Right lobe of liver (tissue), 4 donors: ENCODE results near the gene DIP2C.

Source experiments
- POLR2A ChIP-seq: fragments of 450-650 bp; IDR thresholded peaks from one replicate; pipeline ENCODE4 v1.6.1; 2017; ENCODE audit warnings: antibody characterized with exemption, mild to moderate bottlenecking
- TF ChIP-seq, protein P1 (sequence below), 4 donors: fragments of 200-600 bp in 3 of 4; fragments of 450-650 bp in 1 of 4; IDR thresholded peaks; one replicate each; pipeline versions ENCODE4 v1.5.1 to v1.8.0; 2016 to 2022; ENCODE audit warnings: antibody characterized with exemption in 4 of 4, mild to moderate bottlenecking in 2 of 4
- donor health status: DM: no; HTN: no; CAD: no.
- donor health status: DM: no; HTN: no; CAD: no.
- donor health status: DM: no; HTN: yes; CAD: no.

DNA sequence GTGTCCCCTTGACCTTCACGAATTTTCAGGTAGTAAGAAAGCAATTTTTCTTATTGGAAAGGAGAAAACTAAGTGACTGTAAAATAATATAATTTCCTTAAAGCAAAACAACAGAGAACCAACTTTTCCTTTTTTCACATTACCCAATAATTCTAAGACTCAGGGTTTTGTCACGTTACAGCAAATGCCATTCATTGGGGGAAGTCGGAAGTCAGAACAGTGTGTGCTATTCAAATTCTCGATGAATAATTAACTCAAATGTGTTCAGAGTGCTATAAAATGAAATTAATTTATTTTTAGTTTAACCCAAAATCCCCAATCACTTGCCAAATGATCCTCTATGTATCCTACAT lies 40.0 kb downstream of the DIP2C start:
- TF ChIP-seq POLR2A = no peak
- TF ChIP-seq, protein P1, sequence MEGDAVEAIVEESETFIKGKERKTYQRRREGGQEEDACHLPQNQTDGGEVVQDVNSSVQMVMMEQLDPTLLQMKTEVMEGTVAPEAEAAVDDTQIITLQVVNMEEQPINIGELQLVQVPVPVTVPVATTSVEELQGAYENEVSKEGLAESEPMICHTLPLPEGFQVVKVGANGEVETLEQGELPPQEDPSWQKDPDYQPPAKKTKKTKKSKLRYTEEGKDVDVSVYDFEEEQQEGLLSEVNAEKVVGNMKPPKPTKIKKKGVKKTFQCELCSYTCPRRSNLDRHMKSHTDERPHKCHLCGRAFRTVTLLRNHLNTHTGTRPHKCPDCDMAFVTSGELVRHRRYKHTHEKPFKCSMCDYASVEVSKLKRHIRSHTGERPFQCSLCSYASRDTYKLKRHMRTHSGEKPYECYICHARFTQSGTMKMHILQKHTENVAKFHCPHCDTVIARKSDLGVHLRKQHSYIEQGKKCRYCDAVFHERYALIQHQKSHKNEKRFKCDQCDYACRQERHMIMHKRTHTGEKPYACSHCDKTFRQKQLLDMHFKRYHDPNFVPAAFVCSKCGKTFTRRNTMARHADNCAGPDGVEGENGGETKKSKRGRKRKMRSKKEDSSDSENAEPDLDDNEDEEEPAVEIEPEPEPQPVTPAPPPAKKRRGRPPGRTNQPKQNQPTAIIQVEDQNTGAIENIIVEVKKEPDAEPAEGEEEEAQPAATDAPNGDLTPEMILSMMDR (IDR thresholded peaks at IDR 0.05) = no peak
